ENCODE results near the gene MRPS25. TPM values are rescaled to one million over a fixed set of nuclear protein-coding genes. Genes with fewer than 3 reads are reported as not detected.
"Not testable (repeated sequence)": the region's sequence is repeated elsewhere in the genome, so short reads cannot be mapped to it uniquely, and the experiment has no call there.

MRPS25 gene
- total RNA-seq, 1 experiment from 2014 or later: 45.2 TPM

DNA sequence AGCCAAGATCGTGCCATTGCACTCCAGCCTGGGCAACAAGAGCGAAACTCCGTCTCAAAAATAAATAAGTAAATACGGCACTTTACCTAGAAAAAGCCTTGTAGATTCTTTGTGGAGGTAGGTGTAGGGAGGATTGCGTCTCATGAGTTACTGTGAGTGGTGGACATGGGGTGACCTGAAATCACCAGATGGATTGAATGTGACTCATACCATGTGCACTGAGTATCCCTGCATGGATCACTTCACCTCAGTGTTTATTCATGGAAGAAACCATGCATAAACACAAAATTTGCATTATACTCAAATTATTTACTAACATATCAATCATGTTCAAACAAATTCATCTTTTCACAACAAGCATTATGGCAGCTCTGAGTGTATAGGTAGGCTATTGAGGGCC, 55.9 kb downstream of the MRPS25 start:
- 0 out of 2 replicates have a peak, but pooled peaks cover 1% of the 10 kb centered on the region for H3K36me3 ChIP-seq (ENCODE audit: control insufficient read depth, insufficient read depth, low read length)
- H3K27me3 ChIP-seq (ENCODE audit: control insufficient read depth, insufficient read depth, low read length): no peaks in the 10 kb centered on the region
- no peaks in the 10 kb centered on the region for H3K4me1 ChIP-seq (ENCODE audit: control insufficient read depth, insufficient read depth, low read length)
- ATAC-seq (no peak), DNase-seq (ENCODE audit: low read depth, low spot score) (no peak)
- H3K27ac ChIP-seq (ENCODE audit: low read length): no peak overlapping the region
- H3K4me3 ChIP-seq (ENCODE audit: low read depth in 2 of 2, low read length in 2 of 2): no peak overlapping the region
- ChIA-PET POLR2A (no interaction called here), CTCF (no interaction called here)
- intact Hi-C loops (cut with micrococcal nuclease; ENCODE audit: unreplicated experiment): no loop called here
- TF ChIP-seq, protein P1, sequence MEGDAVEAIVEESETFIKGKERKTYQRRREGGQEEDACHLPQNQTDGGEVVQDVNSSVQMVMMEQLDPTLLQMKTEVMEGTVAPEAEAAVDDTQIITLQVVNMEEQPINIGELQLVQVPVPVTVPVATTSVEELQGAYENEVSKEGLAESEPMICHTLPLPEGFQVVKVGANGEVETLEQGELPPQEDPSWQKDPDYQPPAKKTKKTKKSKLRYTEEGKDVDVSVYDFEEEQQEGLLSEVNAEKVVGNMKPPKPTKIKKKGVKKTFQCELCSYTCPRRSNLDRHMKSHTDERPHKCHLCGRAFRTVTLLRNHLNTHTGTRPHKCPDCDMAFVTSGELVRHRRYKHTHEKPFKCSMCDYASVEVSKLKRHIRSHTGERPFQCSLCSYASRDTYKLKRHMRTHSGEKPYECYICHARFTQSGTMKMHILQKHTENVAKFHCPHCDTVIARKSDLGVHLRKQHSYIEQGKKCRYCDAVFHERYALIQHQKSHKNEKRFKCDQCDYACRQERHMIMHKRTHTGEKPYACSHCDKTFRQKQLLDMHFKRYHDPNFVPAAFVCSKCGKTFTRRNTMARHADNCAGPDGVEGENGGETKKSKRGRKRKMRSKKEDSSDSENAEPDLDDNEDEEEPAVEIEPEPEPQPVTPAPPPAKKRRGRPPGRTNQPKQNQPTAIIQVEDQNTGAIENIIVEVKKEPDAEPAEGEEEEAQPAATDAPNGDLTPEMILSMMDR (IDR thresholded peaks at IDR 0.05): no peak
- TF ChIP-seq, protein P2, sequence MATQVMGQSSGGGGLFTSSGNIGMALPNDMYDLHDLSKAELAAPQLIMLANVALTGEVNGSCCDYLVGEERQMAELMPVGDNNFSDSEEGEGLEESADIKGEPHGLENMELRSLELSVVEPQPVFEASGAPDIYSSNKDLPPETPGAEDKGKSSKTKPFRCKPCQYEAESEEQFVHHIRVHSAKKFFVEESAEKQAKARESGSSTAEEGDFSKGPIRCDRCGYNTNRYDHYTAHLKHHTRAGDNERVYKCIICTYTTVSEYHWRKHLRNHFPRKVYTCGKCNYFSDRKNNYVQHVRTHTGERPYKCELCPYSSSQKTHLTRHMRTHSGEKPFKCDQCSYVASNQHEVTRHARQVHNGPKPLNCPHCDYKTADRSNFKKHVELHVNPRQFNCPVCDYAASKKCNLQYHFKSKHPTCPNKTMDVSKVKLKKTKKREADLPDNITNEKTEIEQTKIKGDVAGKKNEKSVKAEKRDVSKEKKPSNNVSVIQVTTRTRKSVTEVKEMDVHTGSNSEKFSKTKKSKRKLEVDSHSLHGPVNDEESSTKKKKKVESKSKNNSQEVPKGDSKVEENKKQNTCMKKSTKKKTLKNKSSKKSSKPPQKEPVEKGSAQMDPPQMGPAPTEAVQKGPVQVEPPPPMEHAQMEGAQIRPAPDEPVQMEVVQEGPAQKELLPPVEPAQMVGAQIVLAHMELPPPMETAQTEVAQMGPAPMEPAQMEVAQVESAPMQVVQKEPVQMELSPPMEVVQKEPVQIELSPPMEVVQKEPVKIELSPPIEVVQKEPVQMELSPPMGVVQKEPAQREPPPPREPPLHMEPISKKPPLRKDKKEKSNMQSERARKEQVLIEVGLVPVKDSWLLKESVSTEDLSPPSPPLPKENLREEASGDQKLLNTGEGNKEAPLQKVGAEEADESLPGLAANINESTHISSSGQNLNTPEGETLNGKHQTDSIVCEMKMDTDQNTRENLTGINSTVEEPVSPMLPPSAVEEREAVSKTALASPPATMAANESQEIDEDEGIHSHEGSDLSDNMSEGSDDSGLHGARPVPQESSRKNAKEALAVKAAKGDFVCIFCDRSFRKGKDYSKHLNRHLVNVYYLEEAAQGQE (IDR thresholded peaks at IDR 0.05; ENCODE audit: insufficient read depth in 1 of 2, low read depth in 2 of 2, low read length in 1 of 2): no peak
- TF ChIP-seq POLR2AphosphoS5 (IDR thresholded peaks at IDR 0.05; ENCODE audit: low read depth, low read length) (no peak), SIN3A (IDR thresholded peaks at IDR 0.05; ENCODE audit: borderline replicate concordance, insufficient read depth, low read depth, low read length) (no peak), TCF7L2 (IDR thresholded peaks at IDR 0.05; ENCODE audit: low read depth, low read length) (no peak)
- H3K9me3 ChIP-seq (ENCODE audit: control insufficient read depth, insufficient read depth, low read depth, low read length): no peaks in the 10 kb centered on the region
- in situ Hi-C loops (cut with HindIII; ENCODE audit: low pct_unique_long_range_greater_than_20kb, low sequenced_read_pairs): no loop called here
- no TSS peak for BruUV-seq (replicated peaks)

DNA sequence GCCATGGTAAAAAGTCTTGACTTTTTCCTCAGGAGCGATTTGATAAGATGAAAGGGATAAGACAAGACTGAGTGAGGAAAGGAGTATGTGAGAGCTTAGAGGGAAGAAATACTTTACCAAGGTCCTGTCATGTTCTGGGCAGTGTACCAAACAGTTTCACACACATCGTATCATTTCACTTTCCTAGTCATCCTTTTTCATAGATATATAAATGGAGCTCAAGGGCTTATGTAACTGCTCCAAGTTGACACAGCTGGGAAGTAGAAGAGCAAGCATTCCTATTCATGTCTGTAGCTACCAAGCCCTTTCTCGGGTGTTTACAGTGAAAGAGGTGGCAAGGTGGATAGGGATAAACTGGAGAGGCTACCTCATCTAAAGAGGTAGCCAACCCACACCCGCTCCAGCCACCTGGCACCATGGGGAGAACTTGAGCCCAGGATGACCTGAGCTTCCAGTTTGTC, 57.4 kb downstream of the MRPS25 start:
- no peak overlapping the region for H3K27ac ChIP-seq (ENCODE audit: low read length)
- H3K9me3 ChIP-seq (ENCODE audit: control insufficient read depth, insufficient read depth, low read depth, low read length): no peaks in the 10 kb centered on the region
- BruUV-seq (replicated peaks): no TSS peak
- DNase-seq (ENCODE audit: low read depth, low spot score): no peak
- no peak for ATAC-seq
- TF ChIP-seq POLR2AphosphoS5 (IDR thresholded peaks at IDR 0.05; ENCODE audit: low read depth, low read length): no peak
- no peaks in the 10 kb centered on the region for H3K4me1 ChIP-seq (ENCODE audit: control insufficient read depth, insufficient read depth, low read length)
- intact Hi-C loops (cut with micrococcal nuclease; ENCODE audit: unreplicated experiment) (no loop called here), in situ Hi-C loops (cut with HindIII; ENCODE audit: low pct_unique_long_range_greater_than_20kb, low sequenced_read_pairs) (no loop called here)
- H3K27me3 ChIP-seq (ENCODE audit: control insufficient read depth, insufficient read depth, low read length): no peaks in the 10 kb centered on the region
- H3K36me3 ChIP-seq (ENCODE audit: control insufficient read depth, insufficient read depth, low read length): no peaks in the 10 kb centered on the region
- ChIA-PET CTCF (interaction anchor here (0.6 kb wide), 1 partner anchor 364 kb away, joined by 4 read pairs; no protein-coding TSS in a partner anchor), POLR2A (no interaction called here)
- H3K4me3 ChIP-seq (ENCODE audit: low read depth in 2 of 2, low read length in 2 of 2): no peak overlapping the region

DNA sequence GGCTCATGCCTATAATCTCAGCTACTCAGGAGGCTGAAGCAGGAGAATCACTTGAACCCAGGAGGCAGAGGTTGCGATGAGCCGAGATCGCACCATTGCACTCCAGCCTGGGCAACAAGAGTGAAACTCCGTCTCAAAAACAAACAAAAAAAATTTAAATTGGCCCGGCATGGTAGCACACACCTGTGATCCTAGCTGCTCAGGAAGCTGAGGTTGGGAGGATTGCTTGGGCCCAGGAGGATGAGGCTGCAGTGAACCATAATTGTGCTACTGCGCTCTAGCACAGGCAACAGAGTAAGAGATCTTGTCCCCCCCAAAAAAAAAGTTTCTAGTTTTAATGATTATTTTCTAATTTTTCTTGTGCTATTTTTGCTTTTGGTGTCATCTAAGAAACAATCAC, 65.9 kb downstream of the MRPS25 start:
- POLR2A ChIA-PET; H3K4me3 ChIP-seq (ENCODE audit: low read depth in 2 of 2, low read length in 2 of 2); ATAC-seq; BruUV-seq (replicated peaks); H3K27ac ChIP-seq (ENCODE audit: low read length); H3K4me1 ChIP-seq (ENCODE audit: control insufficient read depth, insufficient read depth, low read length); H3K36me3 ChIP-seq (ENCODE audit: control insufficient read depth, insufficient read depth, low read length); in situ Hi-C loops (cut with HindIII; ENCODE audit: low pct_unique_long_range_greater_than_20kb, low sequenced_read_pairs); intact Hi-C loops (cut with micrococcal nuclease; ENCODE audit: unreplicated experiment); H3K9me3 ChIP-seq (ENCODE audit: control insufficient read depth, insufficient read depth, low read depth, low read length); H3K27me3 ChIP-seq (ENCODE audit: control insufficient read depth, insufficient read depth, low read length); DNase-seq (ENCODE audit: low read depth, low spot score); CTCF ChIA-PET: not testable (repeated sequence)

Other genes with a start within 250 kb of the MRPS25 start
- gene FGD5, start 246.4 kb downstream of the MRPS25 start, total RNA-seq (2021; ENCODE audit: unreplicated experiment): 0.77 TPM
- 30.6 TPM for gene NR2C2, start 117.7 kb downstream of the MRPS25 start, total RNA-seq (2021; ENCODE audit: unreplicated experiment)
- 13.6 TPM for gene RBSN, start 33.8 kb upstream of the MRPS25 start, total RNA-seq (2021; ENCODE audit: unreplicated experiment)
- 26.5 TPM for gene CAPN7, start 140.9 kb upstream of the MRPS25 start, total RNA-seq (2021; ENCODE audit: unreplicated experiment)